GM23338 (cell line): ENCODE results near the gene CELF4. TPM values are rescaled to one million over a fixed set of nuclear protein-coding genes. Genes with fewer than 3 reads are reported as not detected.

Source experiments
- ATAC-seq: fragments of 200-7000 bp; cut with Tn5 transposase; 3 replicates; pipeline ENCODE4 v1.9.1; 2020
- DNase-seq: peaks from one replicate; pipeline ENCODE4 v3.0.0-alpha.2; 2015; ENCODE audit warnings: low spot score
- H2AFZ ChIP-seq: fragments of 200-600 bp; sonication (generic); 2 replicates; pipeline ENCODE4 v1.8.0; 2016; ENCODE audit warnings: antibody characterized with exemption, mild to moderate bottlenecking, moderate library complexity
- H3F3A ChIP-seq: fragments of 200-600 bp; sonication (generic); replicated peaks from 2 replicates; pipeline ENCODE4 v1.8.0; 2017; ENCODE audit warnings: antibody characterized with exemption, mixed run types, low read depth
- H3K27ac ChIP-seq: fragments of 200-600 bp; sonication (generic); 2 replicates; pipeline ENCODE4 v1.6.1; 2016; ENCODE audit warnings: low read depth
- H3K27me3 ChIP-seq: fragments of 200-600 bp; sonication (generic); 2 replicates; pipeline ENCODE4 v1.8.0; 2016; ENCODE audit warnings: mild to moderate bottlenecking, mixed run types, moderate library complexity; ENCODE audit not compliant: insufficient read depth
- H3K36me3 ChIP-seq: fragments of 200-600 bp; sonication (generic); 2 replicates; pipeline ENCODE4 v1.8.0; 2016; ENCODE audit warnings: mild to moderate bottlenecking; ENCODE audit not compliant: insufficient read depth
- H3K4me1 ChIP-seq: fragments of 200-600 bp; sonication (generic); 2 replicates; pipeline ENCODE4 v1.8.0; 2016; ENCODE audit warnings: mild to moderate bottlenecking, moderate library complexity; ENCODE audit not compliant: insufficient read depth
- H3K4me2 ChIP-seq: fragments of 200-600 bp; sonication (generic); 2 replicates; pipeline ENCODE4 v1.7.1; 2017; ENCODE audit warnings: mixed run types
- H3K4me3 ChIP-seq: fragments of 200-600 bp; sonication (generic); 2 replicates; pipeline ENCODE4 v1.6.1; 2016; ENCODE audit warnings: mixed run types
- H3K79me2 ChIP-seq: fragments of 200-600 bp; sonication (generic); replicated peaks from 2 replicates; pipeline ENCODE4 v1.8.0; 2017; ENCODE audit warnings: mild to moderate bottlenecking; ENCODE audit not compliant: insufficient read depth
- H3K9me2 ChIP-seq: fragments of 200-600 bp; sonication (generic); 2 replicates; pipeline ENCODE4 v1.8.0; 2017; ENCODE audit not compliant: insufficient read depth
- H4K20me1 ChIP-seq: fragments of 200-600 bp; sonication (generic); replicated peaks from 2 replicates; pipeline ENCODE4 v1.8.0; 2017; ENCODE audit warnings: mild to moderate bottlenecking; ENCODE audit not compliant: insufficient read depth
- H3K27ac Mint-ChIP-seq: 2 replicates; pipeline ENCODE4 v1.8.0; 2020; ENCODE audit warnings: inconsistent platforms, mild to moderate bottlenecking, moderate library complexity, mixed read lengths
- H3K27me3 Mint-ChIP-seq: 3 replicates; pipeline ENCODE4 v1.8.0; 2022; ENCODE audit warnings: low read depth, mild to moderate bottlenecking, moderate library complexity, mixed read lengths, inconsistent platforms; ENCODE audit not compliant: insufficient read depth, poor library complexity
- H3K36me3 Mint-ChIP-seq: 3 replicates; pipeline ENCODE4 v1.8.0; 2021; ENCODE audit warnings: low read depth, mild to moderate bottlenecking, inconsistent platforms, moderate library complexity, mixed read lengths
- H3K4me1 Mint-ChIP-seq: 3 replicates; pipeline ENCODE4 v1.8.0; 2020; ENCODE audit warnings: mild to moderate bottlenecking, inconsistent platforms, mixed read lengths
- H3K4me3 Mint-ChIP-seq: 3 replicates; pipeline ENCODE4 v1.8.0; 2021; ENCODE audit warnings: moderate library complexity, mild to moderate bottlenecking, inconsistent platforms, mixed read lengths
- H3K9me3 Mint-ChIP-seq: 3 replicates; pipeline ENCODE4 v1.8.0; 2020; ENCODE audit warnings: moderate library complexity, mild to moderate bottlenecking, inconsistent platforms, mixed read lengths
- CREB1 ChIP-seq: fragments of 250-450 bp; sonication (Bioruptor Pico); IDR thresholded peaks from 2 replicates; pipeline ENCODE4 v1.5.0; 2020; ENCODE audit warnings: low read depth, mild to moderate bottlenecking, moderate library complexity
- EZH2 ChIP-seq: fragments of 200-600 bp; sonication (generic); IDR thresholded peaks from one replicate; pipeline ENCODE4 v1.8.0; 2017; ENCODE audit warnings: antibody characterized with exemption, mild to moderate bottlenecking, low read depth; ENCODE audit not compliant: unreplicated experiment
- EZH2phosphoT487 ChIP-seq: fragments of 200-600 bp; sonication (generic); IDR thresholded peaks from one replicate; pipeline ENCODE4 v1.8.1; 2018; ENCODE audit warnings: antibody characterized with exemption; ENCODE audit not compliant: unreplicated experiment
- JUNB ChIP-seq: IDR thresholded peaks from one replicate; pipeline ENCODE4 v1.6.1; 2016; ENCODE audit warnings: antibody characterized with exemption; ENCODE audit not compliant: unreplicated experiment
- NANOG ChIP-seq: IDR thresholded peaks from 2 replicates; pipeline ENCODE4 v1.6.1; 2016; ENCODE audit warnings: antibody characterized with exemption, borderline replicate concordance
- POLR2AphosphoS5 ChIP-seq: IDR thresholded peaks from 2 replicates; pipeline ENCODE4 v1.6.1; 2016; ENCODE audit warnings: antibody characterized with exemption, low read depth
- STAT1 ChIP-seq: IDR thresholded peaks from one replicate; pipeline ENCODE4 v1.6.1; 2016; ENCODE audit warnings: antibody characterized with exemption; ENCODE audit not compliant: unreplicated experiment
- ZNF114 ChIP-seq: fragments of 250-450 bp; sonication (Bioruptor Pico); IDR thresholded peaks from 2 replicates; pipeline ENCODE4 v1.5.0; 2020; ENCODE audit warnings: mild to moderate bottlenecking, moderate library complexity
- ZNF331 ChIP-seq: fragments of 250-450 bp; sonication (Bioruptor Pico); IDR thresholded peaks from 2 replicates; pipeline ENCODE4 v1.5.0; 2020; ENCODE audit warnings: low read depth, mild to moderate bottlenecking, moderate library complexity
- polyA plus RNA-seq: library from polyadenylated mRNA; unstranded; fragments of >200 nt; fragmentation: Nextera tagmentation; extraction: Ambion mirVana; gene quantifications from 2 replicates; pipeline ENCODE4 v1.2.1, GENCODE V29; 2016
- total RNA-seq: library from RNA; depleted of rRNA; stranded (reverse); fragments of >200 nt; shearing (Covaris generic); gene quantifications from 2 replicates; pipeline ENCODE4 v1.2.3, GENCODE V29; 2014
- TF ChIP-seq, protein P1 (sequence below): IDR thresholded peaks from 2 replicates; pipeline ENCODE4 v1.6.1; 2016; ENCODE audit warnings: antibody characterized with exemption
- TF ChIP-seq, protein P2 (sequence below): IDR thresholded peaks from one replicate; pipeline ENCODE4 v1.6.1; 2018; ENCODE audit warnings: antibody characterized with exemption; ENCODE audit not compliant: unreplicated experiment
- TF ChIP-seq, protein P3 (sequence below): fragments of 250-450 bp; sonication (Bioruptor Pico); IDR thresholded peaks from 2 replicates; pipeline ENCODE4 v1.5.0; 2020; ENCODE audit warnings: mild to moderate bottlenecking, moderate library complexity
- TF ChIP-seq, protein P4 (sequence below), 2 experiments: fragments of 200-600 bp in 1 of 2; sonication (generic) in 1 of 2; conservative IDR thresholded peaks; 2 replicates each; pipeline versions ENCODE4 v1.5.1 to v1.6.1; 2016 to 2017; ENCODE audit warnings: antibody characterized with exemption in 2 of 2, low read depth in 2 of 2, mild to moderate bottlenecking in 2 of 2, moderate library complexity in 1 of 2

CELF4 gene
- total and polyA plus RNA-seq, 2 experiments from 2014 or later: 2.6 to 6.7 TPM

DNA sequence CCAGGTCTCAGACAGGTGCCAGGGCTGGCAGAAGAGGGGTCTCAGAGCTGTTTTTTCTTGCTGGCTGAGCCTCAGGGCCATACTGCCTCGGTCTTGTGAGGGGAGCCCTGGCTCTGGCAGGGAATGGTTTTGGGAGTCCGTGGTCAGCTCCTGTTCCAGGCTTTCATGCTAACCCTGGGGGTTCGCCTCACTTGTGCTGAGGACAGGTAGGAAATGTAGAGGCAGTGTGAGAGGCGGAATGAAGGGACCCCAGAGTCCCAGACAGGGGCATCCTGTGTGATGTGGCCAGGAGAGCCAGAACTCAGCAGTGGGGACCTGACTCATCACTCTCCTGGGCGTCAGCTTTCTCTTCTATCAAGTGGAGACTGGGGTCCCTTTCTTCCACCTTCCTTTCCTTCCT, 5.7 kb upstream of the CELF4 start:
- Mint-ChIP-seq H3K4me1 (peaks cover 37% of the 10 kb centered on the region), H3K4me3 (no peak overlapping the region), H3K9me3 (no peaks in the 10 kb centered on the region; the same call in 2 of the 3 replicates), H3K36me3 (no peaks in the 10 kb centered on the region), H3K27ac (no peak overlapping the region), H3K27me3 (peaks cover 46% of the 10 kb centered on the region)
- Histone ChIP-seq H3K4me2 (0 out of 2 replicates have a peak overlapping the region, but pooled peaks have one; percentile 20), H3K4me1 (peaks cover 26% of the 10 kb centered on the region), H3K4me3 (no peak overlapping the region), H3F3A (no peaks in the 10 kb centered on the region), H4K20me1 (no peaks in the 10 kb centered on the region), H3K79me2 (no peaks in the 10 kb centered on the region), H3K27ac (no peak overlapping the region), H3K36me3 (no peaks in the 10 kb centered on the region), H3K27me3 (peaks cover 58% of the 10 kb centered on the region), H2AFZ (peak overlapping the region; percentile 92; the same call in 1 of the 2 replicates), H3K9me2 (no peaks in the 10 kb centered on the region)
- TF ChIP-seq NANOG: no peak
- TF ChIP-seq EZH2phosphoT487: no peak
- TF ChIP-seq STAT1: no peak
- TF ChIP-seq, protein P1, sequence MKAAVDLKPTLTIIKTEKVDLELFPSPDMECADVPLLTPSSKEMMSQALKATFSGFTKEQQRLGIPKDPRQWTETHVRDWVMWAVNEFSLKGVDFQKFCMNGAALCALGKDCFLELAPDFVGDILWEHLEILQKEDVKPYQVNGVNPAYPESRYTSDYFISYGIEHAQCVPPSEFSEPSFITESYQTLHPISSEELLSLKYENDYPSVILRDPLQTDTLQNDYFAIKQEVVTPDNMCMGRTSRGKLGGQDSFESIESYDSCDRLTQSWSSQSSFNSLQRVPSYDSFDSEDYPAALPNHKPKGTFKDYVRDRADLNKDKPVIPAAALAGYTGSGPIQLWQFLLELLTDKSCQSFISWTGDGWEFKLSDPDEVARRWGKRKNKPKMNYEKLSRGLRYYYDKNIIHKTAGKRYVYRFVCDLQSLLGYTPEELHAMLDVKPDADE: no peak
- TF ChIP-seq JUNB: no peak
- TF ChIP-seq, protein P2, sequence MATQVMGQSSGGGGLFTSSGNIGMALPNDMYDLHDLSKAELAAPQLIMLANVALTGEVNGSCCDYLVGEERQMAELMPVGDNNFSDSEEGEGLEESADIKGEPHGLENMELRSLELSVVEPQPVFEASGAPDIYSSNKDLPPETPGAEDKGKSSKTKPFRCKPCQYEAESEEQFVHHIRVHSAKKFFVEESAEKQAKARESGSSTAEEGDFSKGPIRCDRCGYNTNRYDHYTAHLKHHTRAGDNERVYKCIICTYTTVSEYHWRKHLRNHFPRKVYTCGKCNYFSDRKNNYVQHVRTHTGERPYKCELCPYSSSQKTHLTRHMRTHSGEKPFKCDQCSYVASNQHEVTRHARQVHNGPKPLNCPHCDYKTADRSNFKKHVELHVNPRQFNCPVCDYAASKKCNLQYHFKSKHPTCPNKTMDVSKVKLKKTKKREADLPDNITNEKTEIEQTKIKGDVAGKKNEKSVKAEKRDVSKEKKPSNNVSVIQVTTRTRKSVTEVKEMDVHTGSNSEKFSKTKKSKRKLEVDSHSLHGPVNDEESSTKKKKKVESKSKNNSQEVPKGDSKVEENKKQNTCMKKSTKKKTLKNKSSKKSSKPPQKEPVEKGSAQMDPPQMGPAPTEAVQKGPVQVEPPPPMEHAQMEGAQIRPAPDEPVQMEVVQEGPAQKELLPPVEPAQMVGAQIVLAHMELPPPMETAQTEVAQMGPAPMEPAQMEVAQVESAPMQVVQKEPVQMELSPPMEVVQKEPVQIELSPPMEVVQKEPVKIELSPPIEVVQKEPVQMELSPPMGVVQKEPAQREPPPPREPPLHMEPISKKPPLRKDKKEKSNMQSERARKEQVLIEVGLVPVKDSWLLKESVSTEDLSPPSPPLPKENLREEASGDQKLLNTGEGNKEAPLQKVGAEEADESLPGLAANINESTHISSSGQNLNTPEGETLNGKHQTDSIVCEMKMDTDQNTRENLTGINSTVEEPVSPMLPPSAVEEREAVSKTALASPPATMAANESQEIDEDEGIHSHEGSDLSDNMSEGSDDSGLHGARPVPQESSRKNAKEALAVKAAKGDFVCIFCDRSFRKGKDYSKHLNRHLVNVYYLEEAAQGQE: no peak
- no peak for TF ChIP-seq CREB1 (CRISPR knock-in tag)
- TF ChIP-seq EZH2: no peak
- TF ChIP-seq, protein P3, sequence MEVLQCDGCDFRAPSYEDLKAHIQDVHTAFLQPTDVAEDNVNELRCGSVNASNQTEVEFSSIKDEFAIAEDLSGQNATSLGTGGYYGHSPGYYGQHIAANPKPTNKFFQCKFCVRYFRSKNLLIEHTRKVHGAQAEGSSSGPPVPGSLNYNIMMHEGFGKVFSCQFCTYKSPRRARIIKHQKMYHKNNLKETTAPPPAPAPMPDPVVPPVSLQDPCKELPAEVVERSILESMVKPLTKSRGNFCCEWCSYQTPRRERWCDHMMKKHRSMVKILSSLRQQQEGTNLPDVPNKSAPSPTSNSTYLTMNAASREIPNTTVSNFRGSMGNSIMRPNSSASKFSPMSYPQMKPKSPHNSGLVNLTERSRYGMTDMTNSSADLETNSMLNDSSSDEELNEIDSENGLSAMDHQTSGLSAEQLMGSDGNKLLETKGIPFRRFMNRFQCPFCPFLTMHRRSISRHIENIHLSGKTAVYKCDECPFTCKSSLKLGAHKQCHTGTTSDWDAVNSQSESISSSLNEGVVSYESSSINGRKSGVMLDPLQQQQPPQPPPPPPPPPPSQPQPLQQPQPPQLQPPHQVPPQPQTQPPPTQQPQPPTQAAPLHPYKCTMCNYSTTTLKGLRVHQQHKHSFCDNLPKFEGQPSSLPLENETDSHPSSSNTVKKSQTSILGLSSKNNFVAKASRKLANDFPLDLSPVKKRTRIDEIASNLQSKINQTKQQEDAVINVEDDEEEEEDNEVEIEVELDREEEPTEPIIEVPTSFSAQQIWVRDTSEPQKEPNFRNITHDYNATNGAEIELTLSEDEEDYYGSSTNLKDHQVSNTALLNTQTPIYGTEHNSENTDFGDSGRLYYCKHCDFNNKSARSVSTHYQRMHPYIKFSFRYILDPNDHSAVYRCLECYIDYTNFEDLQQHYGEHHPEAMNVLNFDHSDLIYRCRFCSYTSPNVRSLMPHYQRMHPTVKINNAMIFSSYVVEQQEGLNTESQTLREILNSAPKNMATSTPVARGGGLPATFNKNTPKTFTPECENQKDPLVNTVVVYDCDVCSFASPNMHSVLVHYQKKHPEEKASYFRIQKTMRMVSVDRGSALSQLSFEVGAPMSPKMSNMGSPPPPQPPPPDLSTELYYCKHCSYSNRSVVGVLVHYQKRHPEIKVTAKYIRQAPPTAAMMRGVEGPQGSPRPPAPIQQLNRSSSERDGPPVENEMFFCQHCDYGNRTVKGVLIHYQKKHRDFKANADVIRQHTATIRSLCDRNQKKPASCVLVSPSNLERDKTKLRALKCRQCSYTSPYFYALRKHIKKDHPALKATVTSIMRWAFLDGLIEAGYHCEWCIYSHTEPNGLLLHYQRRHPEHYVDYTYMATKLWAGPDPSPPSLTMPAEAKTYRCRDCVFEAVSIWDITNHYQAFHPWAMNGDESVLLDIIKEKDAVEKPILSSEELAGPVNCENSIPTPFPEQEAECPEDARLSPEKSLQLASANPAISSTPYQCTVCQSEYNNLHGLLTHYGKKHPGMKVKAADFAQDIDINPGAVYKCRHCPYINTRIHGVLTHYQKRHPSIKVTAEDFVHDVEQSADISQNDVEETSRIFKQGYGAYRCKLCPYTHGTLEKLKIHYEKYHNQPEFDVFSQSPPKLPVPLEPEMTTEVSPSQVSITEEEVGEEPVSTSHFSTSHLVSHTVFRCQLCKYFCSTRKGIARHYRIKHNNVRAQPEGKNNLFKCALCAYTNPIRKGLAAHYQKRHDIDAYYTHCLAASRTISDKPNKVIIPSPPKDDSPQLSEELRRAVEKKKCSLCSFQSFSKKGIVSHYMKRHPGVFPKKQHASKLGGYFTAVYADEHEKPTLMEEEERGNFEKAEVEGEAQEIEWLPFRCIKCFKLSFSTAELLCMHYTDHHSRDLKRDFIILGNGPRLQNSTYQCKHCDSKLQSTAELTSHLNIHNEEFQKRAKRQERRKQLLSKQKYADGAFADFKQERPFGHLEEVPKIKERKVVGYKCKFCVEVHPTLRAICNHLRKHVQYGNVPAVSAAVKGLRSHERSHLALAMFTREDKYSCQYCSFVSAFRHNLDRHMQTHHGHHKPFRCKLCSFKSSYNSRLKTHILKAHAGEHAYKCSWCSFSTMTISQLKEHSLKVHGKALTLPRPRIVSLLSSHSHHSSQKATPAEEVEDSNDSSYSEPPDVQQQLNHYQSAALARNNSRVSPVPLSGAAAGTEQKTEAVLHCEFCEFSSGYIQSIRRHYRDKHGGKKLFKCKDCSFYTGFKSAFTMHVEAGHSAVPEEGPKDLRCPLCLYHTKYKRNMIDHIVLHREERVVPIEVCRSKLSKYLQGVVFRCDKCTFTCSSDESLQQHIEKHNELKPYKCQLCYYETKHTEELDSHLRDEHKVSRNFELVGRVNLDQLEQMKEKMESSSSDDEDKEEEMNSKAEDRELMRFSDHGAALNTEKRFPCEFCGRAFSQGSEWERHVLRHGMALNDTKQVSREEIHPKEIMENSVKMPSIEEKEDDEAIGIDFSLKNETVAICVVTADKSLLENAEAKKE: no peak
- no peak for TF ChIP-seq ZNF114
- TF ChIP-seq ZNF331 (CRISPR knock-in tag): no peak
- TF ChIP-seq, protein P4, sequence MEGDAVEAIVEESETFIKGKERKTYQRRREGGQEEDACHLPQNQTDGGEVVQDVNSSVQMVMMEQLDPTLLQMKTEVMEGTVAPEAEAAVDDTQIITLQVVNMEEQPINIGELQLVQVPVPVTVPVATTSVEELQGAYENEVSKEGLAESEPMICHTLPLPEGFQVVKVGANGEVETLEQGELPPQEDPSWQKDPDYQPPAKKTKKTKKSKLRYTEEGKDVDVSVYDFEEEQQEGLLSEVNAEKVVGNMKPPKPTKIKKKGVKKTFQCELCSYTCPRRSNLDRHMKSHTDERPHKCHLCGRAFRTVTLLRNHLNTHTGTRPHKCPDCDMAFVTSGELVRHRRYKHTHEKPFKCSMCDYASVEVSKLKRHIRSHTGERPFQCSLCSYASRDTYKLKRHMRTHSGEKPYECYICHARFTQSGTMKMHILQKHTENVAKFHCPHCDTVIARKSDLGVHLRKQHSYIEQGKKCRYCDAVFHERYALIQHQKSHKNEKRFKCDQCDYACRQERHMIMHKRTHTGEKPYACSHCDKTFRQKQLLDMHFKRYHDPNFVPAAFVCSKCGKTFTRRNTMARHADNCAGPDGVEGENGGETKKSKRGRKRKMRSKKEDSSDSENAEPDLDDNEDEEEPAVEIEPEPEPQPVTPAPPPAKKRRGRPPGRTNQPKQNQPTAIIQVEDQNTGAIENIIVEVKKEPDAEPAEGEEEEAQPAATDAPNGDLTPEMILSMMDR (conservative IDR thresholded peaks at IDR 0.05; ENCODE audit: low read depth in 2 of 2): no peak
- TF ChIP-seq POLR2AphosphoS5: no peak
- peak; percentile 34 for ATAC-seq
- DNase-seq: peak; percentile 38
